ENCODE results near the gene TSHR. TPM values are rescaled to one million over a fixed set of nuclear protein-coding genes. Genes with fewer than 3 reads are reported as not detected.

The TSHR gene
- total RNA-seq, 1 experiment from 2014 or later, result not detected

- no TSS peak for BruUV-seq (replicated peaks)
Observed at GRCh38 chr14:81161749-81162148, 206.3 kb downstream of the TSHR start.

GRCh38 chr14:81162941-81163340 is 207.5 kb downstream of the TSHR start:
- H2AFZ ChIP-seq (ENCODE audit: low read depth, low read length, poor library complexity, severe bottlenecking), result no peak overlapping the region
- ATAC-seq (no peak), DNase-seq (ENCODE audit: low read depth, low spot score) (peak; percentile 23)
- H3K36me3 ChIP-seq (ENCODE audit: control insufficient read depth in 1 of 2, insufficient read depth in 2 of 2, low read length in 2 of 2), result no peaks in the 10 kb centered on the region
- no peaks in the 10 kb centered on the region for H3K27me3 ChIP-seq (ENCODE audit: insufficient read depth, low read length)
- no peaks in the 10 kb centered on the region for H4K20me1 ChIP-seq (ENCODE audit: insufficient read depth)
- RAD21 ChIA-PET (ENCODE audit: low non-redundant PET in 1 of 2, low total read pairs in 2 of 2, uncharacterized antibody in 2 of 2, unreplicated experiment in 2 of 2), result interaction anchor here in 1 of 2 experiments (2.0 kb wide), 1 partner anchor 167 kb away, joined by 7 read pairs; no protein-coding TSS in a partner anchor
- H3K4me2 ChIP-seq (ENCODE audit: low read length), result peak overlapping the region; percentile 40
- CTCF ChIA-PET, result interaction anchor here (1.3 to 4.9 kb wide), 4 partner anchors 9 to 176 kb away, joined by 4 to 36 read pairs (median 8); no protein-coding TSS in a partner anchor
- TF ChIP-seq SP1 (IDR thresholded peaks at IDR 0.05; ENCODE audit: low read depth), result no peak
- no peak for TF ChIP-seq CTCF (IDR thresholded peaks at IDR 0.05 in 2 of 3, conservative IDR thresholded peaks at IDR 0.05 in 1 of 3; ENCODE audit: borderline replicate concordance in 1 of 3, insufficient read depth in 1 of 3, low read depth in 2 of 3, low read length in 2 of 3)
- no peak for TF ChIP-seq REST (IDR thresholded peaks at IDR 0.05; ENCODE audit: low read depth)
- no peak for TF ChIP-seq ZNF274 (IDR thresholded peaks at IDR 0.05; ENCODE audit: low read depth, low read length)
- TF ChIP-seq EZH2 (IDR thresholded peaks at IDR 0.05), result no peak
- no peak for TF ChIP-seq RAD21 (IDR thresholded peaks at IDR 0.05; ENCODE audit: low read depth)
- no peak for TF ChIP-seq SIN3A (IDR thresholded peaks at IDR 0.05; ENCODE audit: low read depth)
- POLR2A ChIA-PET, result no interaction called here
- intact Hi-C loops (cut with micrococcal nuclease), result no loop called here
- no TSS peak for BruUV-seq (replicated peaks)
- no peaks in the 10 kb centered on the region for H3K9me2 ChIP-seq (ENCODE audit: insufficient read depth)
- H3K79me2 ChIP-seq (ENCODE audit: insufficient read depth, low read length), result no peaks in the 10 kb centered on the region
- H3K4me3 ChIP-seq (replicated peaks in 1 of 2; ENCODE audit: low read depth in 1 of 2, low read length in 2 of 2), result no peak overlapping the region
- H3K9me3 ChIP-seq (ENCODE audit: control insufficient read depth in 1 of 2, insufficient read depth in 1 of 2, low read depth in 1 of 2, low read length in 2 of 2), result no peaks in the 10 kb centered on the region
- no peak overlapping the region for H3K9ac ChIP-seq (ENCODE audit: low read length)
- no peak overlapping the region for H3K27ac ChIP-seq (ENCODE audit: low read depth, low read length)
- H3K4me1 ChIP-seq (ENCODE audit: control insufficient read depth in 1 of 2, insufficient read depth in 2 of 2, low read length in 2 of 2), result peaks cover 0 to 19% of the 10 kb centered on the region in 2 experiments; a peak in 3 of 4 replicates

More at GRCh38 chr14:81161749-81162148, 206.3 kb downstream of the TSHR start:
- no peak for DNase-seq (ENCODE audit: low read depth, low spot score)
- Histone ChIP-seq H3K4me2 (ENCODE audit: low read length) (no peak overlapping the region), H4K20me1 (ENCODE audit: insufficient read depth) (no peaks in the 10 kb centered on the region), H3K9me3 (ENCODE audit: control insufficient read depth in 1 of 2, insufficient read depth in 1 of 2, low read depth in 1 of 2, low read length in 2 of 2) (no peaks in the 10 kb centered on the region), H3K4me1 (ENCODE audit: control insufficient read depth in 1 of 2, insufficient read depth in 2 of 2, low read length in 2 of 2) (peaks cover 0 to 19% of the 10 kb centered on the region in 2 experiments; a peak in 3 of 4 replicates), H3K36me3 (ENCODE audit: control insufficient read depth in 1 of 2, insufficient read depth in 2 of 2, low read length in 2 of 2) (no peaks in the 10 kb centered on the region), H3K4me3 (replicated peaks in 1 of 2; ENCODE audit: low read depth in 1 of 2, low read length in 2 of 2) (no peak overlapping the region), H3K27me3 (ENCODE audit: insufficient read depth, low read length) (no peaks in the 10 kb centered on the region), H2AFZ (ENCODE audit: low read depth, low read length, poor library complexity, severe bottlenecking) (no peak overlapping the region), H3K79me2 (ENCODE audit: insufficient read depth, low read length) (no peaks in the 10 kb centered on the region), H3K9me2 (ENCODE audit: insufficient read depth) (no peaks in the 10 kb centered on the region), H3K9ac (ENCODE audit: low read length) (no peak overlapping the region), H3K27ac (ENCODE audit: low read depth, low read length) (no peak overlapping the region)
- RAD21 ChIA-PET (ENCODE audit: low non-redundant PET in 1 of 2, low total read pairs in 2 of 2, uncharacterized antibody in 2 of 2, unreplicated experiment in 2 of 2), result no interaction called here
- ATAC-seq, result no peak
- CTCF ChIA-PET, result interaction anchor here (0.9 to 1.3 kb wide), 2 partner anchors 8 to 165 kb away, joined by 4 read pairs; no protein-coding TSS in a partner anchor
- no peak for TF ChIP-seq EZH2phosphoT487 (IDR thresholded peaks at IDR 0.05; ENCODE audit: borderline replicate concordance)
- POLR2A ChIA-PET, result no interaction called here
- intact Hi-C loops (cut with micrococcal nuclease), result no loop called here

Measured in HCT116 (cell line).